IPS DF 6.9 (cell line): ENCODE data around the gene VSIR.

Source experiments
- DNase-seq: peaks from one replicate; pipeline ENCODE4 v3.0.0-alpha.2; 2013; ENCODE audit warnings: low read depth, low spot score
- H3K27ac ChIP-seq: one replicate; pipeline ENCODE4 v1.5.1; 2013; ENCODE audit warnings: low read length, control low read depth
- H3K27me3 ChIP-seq: 2 replicates; pipeline ENCODE4 v1.6.1; 2013; ENCODE audit warnings: mild to moderate bottlenecking, low read length; ENCODE audit not compliant: control insufficient read depth, insufficient read depth
- H3K36me3 ChIP-seq: 2 replicates; pipeline ENCODE4 v1.6.1; 2013; ENCODE audit warnings: low read length; ENCODE audit not compliant: control insufficient read depth, insufficient read depth
- H3K4me1 ChIP-seq: 2 replicates; pipeline ENCODE4 v1.6.1; 2013; ENCODE audit warnings: low read length; ENCODE audit not compliant: control insufficient read depth, insufficient read depth
- H3K4me3 ChIP-seq: 2 replicates; pipeline ENCODE4 v1.5.1; 2013; ENCODE audit warnings: mild to moderate bottlenecking, low read length
- H3K9me3 ChIP-seq: 2 replicates; pipeline ENCODE4 v1.6.1; 2013; ENCODE audit warnings: low read length, inconsistent platforms; ENCODE audit not compliant: control insufficient read depth, insufficient read depth
- WGBS: extraction: QIAGEN DNeasy Blood & Tissue Kit; methylation state at CpG from one replicate; pipeline ENCODE4 v1.1.7; 2013; ENCODE audit warnings: mixed read lengths, missing lambda C conversion rate; ENCODE audit not compliant: insufficient read length, insufficient coverage; 5-methylcytosine and 5-hydroxymethylcytosine counted together

VSIR gene

GRCh38 chr10:71773221-71773971 lies at the start of gene VSIR:
TSS of gene VSIR (minus strand) at chr10:71773520. CDS start at chr10:71773439, 81 bp downstream.
- no CpG with 5 or more reads among the region's 55 CpGs for WGBS
- H3K27me3 ChIP-seq: no peaks in the 10 kb centered on the region
- H3K9me3 ChIP-seq: no peaks in the 10 kb centered on the region
- H3K4me3 ChIP-seq: peak within 1 kb of the TSS; percentile 65; the same call in 1 of the 2 replicates
- no peak within 1 kb of the TSS for H3K27ac ChIP-seq
- H3K4me1 ChIP-seq: peaks cover 2% of the 10 kb centered on the region; the same call in 1 of the 2 replicates
- DNase-seq: no peak
- no peaks in the 10 kb centered on the region for H3K36me3 ChIP-seq

DNA sequence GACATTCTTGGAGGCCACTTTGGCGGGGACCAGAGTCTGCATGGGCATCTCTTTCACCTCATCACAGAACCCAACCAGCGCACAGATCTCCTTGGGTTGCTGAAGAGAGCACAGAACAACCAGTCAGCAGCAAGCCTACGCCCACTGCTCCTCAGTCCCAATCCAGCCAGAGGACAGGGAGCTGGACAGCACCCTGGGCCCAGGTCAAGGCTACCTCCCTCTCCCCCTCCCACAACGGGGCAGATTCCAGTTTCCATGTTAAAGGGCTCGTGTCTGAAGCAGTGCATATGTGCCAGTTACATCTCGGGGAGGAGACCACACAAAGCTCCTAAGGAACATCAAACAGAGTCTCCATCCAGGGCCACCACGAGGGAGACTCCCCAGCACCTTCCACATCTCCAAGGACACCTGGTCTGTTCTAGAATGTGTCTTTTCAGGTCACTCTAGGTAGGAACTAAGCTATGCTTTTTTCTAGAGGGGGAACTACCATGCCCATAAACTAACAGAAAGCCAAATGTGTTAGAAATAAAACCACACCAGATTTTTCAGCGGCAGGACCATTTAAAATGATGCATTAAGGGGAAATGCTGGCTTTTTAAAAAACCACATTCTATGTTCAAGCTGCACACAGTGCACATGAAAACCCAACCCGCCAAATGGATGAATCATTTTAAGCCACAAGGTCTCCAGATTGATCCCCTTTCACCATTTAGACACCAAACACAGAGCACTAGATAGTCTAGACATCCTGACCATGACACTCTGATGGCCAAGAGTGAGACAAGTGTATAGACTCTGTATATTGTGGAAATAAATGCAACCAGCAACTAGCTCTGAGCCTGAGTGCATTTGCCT lies 48.8 kb upstream of the VSIR start:
- no peak overlapping the region for H3K4me3 ChIP-seq
- peaks cover 50% of the 10 kb centered on the region for H3K36me3 ChIP-seq
- no peaks in the 10 kb centered on the region for H3K9me3 ChIP-seq
- DNase-seq: no peak
- no CpG with 5 or more reads among the region's 9 CpGs for WGBS
- no peaks in the 10 kb centered on the region for H3K27me3 ChIP-seq
- H3K4me1 ChIP-seq: peaks cover 2% of the 10 kb centered on the region; the same call in 1 of the 2 replicates
- H3K27ac ChIP-seq: no peak overlapping the region

- H3K27ac ChIP-seq: no peak overlapping the region
- no peaks in the 10 kb centered on the region for H3K9me3 ChIP-seq
- H3K4me3 ChIP-seq: no peak overlapping the region
- peaks cover 55% of the 10 kb centered on the region for H3K36me3 ChIP-seq
- H3K4me1 ChIP-seq: peaks cover 2% of the 10 kb centered on the region; the same call in 1 of the 2 replicates
- no peak for DNase-seq
- H3K27me3 ChIP-seq: no peaks in the 10 kb centered on the region
- no CpG with 5 or more reads among the region's 8 CpGs for WGBS
These were observed 47.6 kb upstream of the VSIR start for GRCh38 chr10:71820966-71821365.

DNA sequence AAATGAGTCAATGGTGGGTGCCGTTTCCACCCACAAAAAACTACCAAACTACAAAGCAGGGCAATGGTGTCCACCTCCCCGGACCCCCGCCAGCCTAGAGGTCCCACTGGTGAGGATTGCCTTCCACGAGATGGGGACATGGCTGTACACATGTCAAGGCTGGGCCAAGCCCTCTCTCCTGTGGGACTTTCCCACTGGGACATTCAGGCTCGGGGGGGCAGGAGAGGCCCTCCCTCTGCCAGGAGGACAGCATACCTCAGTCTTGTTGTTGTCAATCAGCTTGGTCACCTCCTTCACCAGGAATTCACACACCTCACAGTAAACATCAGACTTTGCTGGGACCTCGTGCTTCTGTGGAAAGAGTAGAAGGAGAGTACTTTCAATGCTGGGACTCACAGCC lies 46.7 kb upstream of the VSIR start:
- peaks cover 2% of the 10 kb centered on the region; the same call in 1 of the 2 replicates for H3K4me1 ChIP-seq
- H3K36me3 ChIP-seq: peaks cover 56% of the 10 kb centered on the region
- H3K27ac ChIP-seq: no peak overlapping the region

GRCh38 chr10:71819441-71819861 lies 46.1 kb upstream of the VSIR start:
- H3K4me1 ChIP-seq: peaks cover 2% of the 10 kb centered on the region; the same call in 1 of the 2 replicates
- H3K27ac ChIP-seq: no peak overlapping the region
- no peak for DNase-seq
- peaks cover 54% of the 10 kb centered on the region for H3K36me3 ChIP-seq
- no peak overlapping the region for H3K4me3 ChIP-seq
- no peaks in the 10 kb centered on the region for H3K9me3 ChIP-seq
- H3K27me3 ChIP-seq: no peaks in the 10 kb centered on the region
- WGBS: no CpG with 5 or more reads among the region's 18 CpGs

More for the DNA sequence above, 46.7 kb upstream of the VSIR start:
- DNase-seq: no peak
- no peak overlapping the region for H3K4me3 ChIP-seq
- WGBS: no CpG with 5 or more reads among the region's 6 CpGs
- no peaks in the 10 kb centered on the region for H3K9me3 ChIP-seq
- no peaks in the 10 kb centered on the region for H3K27me3 ChIP-seq

GRCh38 chr10:71818674-71819260 lies 45.4 kb upstream of the VSIR start:
- Histone ChIP-seq H3K27ac (no peak overlapping the region), H3K4me3 (no peak overlapping the region), H3K36me3 (peaks cover 54% of the 10 kb centered on the region), H3K27me3 (no peaks in the 10 kb centered on the region), H3K4me1 (peaks cover 2% of the 10 kb centered on the region; the same call in 1 of the 2 replicates), H3K9me3 (no peaks in the 10 kb centered on the region)
- no peak for DNase-seq
- WGBS: no CpG with 5 or more reads among the region's 14 CpGs

DNA sequence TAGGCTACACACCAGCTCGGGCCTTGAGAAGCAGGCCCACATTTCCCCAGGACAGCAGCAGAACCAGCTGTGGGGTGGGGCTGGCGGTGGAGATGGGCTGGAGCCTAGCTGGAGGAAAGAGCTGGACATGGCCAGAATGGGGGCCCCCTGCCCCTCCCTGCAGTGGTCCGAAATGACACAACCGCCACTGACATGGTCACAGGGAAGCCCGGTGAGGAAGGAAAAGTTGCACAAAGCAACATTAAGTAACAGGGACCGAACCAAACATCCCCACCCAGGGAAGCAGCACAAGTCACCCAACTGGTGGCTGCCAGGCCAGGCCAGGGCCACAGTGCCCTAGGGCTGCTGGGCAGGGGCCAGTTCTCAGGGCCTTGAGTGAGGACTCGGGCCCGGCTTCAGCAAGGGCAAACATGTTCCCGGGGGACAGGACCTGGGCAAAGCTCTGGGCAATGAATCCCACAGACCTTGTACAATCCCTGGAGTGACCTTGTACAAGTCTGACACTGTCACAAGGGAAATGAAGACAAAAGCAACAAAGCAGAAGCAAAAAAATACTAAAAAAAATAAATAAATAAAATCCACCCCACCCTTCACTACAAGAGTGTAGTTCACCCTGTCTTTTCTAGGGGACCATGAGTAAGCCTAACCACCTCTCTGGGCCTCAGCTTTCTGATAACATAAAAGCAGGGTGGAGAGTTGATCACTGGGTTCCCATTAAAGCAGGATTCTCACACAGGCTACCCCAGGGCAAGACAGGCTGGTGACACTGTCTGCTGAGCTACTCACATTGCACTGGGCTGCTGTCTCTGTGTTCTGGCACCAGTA lies 44.7 kb upstream of the VSIR start:
- DNase-seq: no peak

GRCh38 chr10:71816936-71817618 lies 43.8 kb upstream of the VSIR start:
- 0 out of 2 replicates have a peak, but pooled peaks cover 1% of the 10 kb centered on the region for H3K4me1 ChIP-seq
- H3K9me3 ChIP-seq: no peaks in the 10 kb centered on the region
- H3K36me3 ChIP-seq: peaks cover 48% of the 10 kb centered on the region
- no peak overlapping the region for H3K4me3 ChIP-seq
- no peak for DNase-seq
- no CpG with 5 or more reads among the region's 8 CpGs for WGBS
- H3K27me3 ChIP-seq: no peaks in the 10 kb centered on the region
- no peak overlapping the region for H3K27ac ChIP-seq

More for the DNA sequence above, 44.7 kb upstream of the VSIR start:
- Histone ChIP-seq H3K4me1 (no peaks in the 10 kb centered on the region), H3K27me3 (no peaks in the 10 kb centered on the region), H3K36me3 (peaks cover 48% of the 10 kb centered on the region), H3K4me3 (no peak overlapping the region), H3K9me3 (no peaks in the 10 kb centered on the region), H3K27ac (no peak overlapping the region)
- no CpG with 5 or more reads among the region's 9 CpGs for WGBS

DNA sequence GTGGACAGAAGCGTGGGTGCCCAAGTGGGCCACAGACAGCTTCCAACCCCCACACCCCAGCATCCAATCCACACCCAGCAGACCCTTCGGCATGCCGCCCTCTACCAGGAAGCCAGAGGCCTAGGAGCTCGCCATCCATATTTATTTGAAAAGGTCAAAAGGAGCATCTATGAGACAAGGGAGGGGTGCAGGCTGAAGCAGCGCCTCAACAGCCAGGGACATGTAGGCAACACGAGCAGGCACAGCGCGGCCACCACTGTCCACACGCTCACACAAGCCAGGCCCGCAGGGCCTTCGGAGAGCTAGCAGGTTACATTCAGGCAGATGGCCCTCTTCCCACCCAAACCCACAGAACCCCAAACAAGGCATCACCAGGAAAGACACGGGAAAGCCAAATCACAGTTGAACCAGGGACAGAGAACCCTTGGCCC lies 43.1 kb upstream of the VSIR start:
- peaks cover 43% of the 10 kb centered on the region for H3K36me3 ChIP-seq
- no CpG with 5 or more reads among the region's 12 CpGs for WGBS

More for the DNA sequence above, 43.1 kb upstream of the VSIR start:
- no peaks in the 10 kb centered on the region for H3K9me3 ChIP-seq
- H3K4me3 ChIP-seq: no peak overlapping the region
- no peak for DNase-seq
- 0 out of 2 replicates have a peak, but pooled peaks cover 2% of the 10 kb centered on the region for H3K4me1 ChIP-seq
- H3K27me3 ChIP-seq: no peaks in the 10 kb centered on the region
- no peak overlapping the region for H3K27ac ChIP-seq
